Calu3 (cell line): ENCODE data around the gene CCDC127. TPM values are rescaled to one million over a fixed set of nuclear protein-coding genes. Genes with fewer than 3 reads are reported as not detected.
A peak's percentile ranks its signal among the peaks of the same experiment; 100 is the strongest.
"Not testable (repeated sequence)": the region's sequence is repeated elsewhere in the genome, so short reads cannot be mapped to it uniquely, and the experiment has no call there.

ENCODE experiments used
- BruUV-seq: library from RNA; stranded (reverse); fragments of 400-500 nt; replicated peaks from 2 replicates; lab custom pipeline; 2021; lab: Mats Ljungman, UMichigan
- CTCF ChIA-PET: fragments of 300-600 bp; sonication (Branson Sonifier 250); formaldehyde crosslinking; loops from one replicate; lab custom pipeline; 2022; ENCODE audit warnings: antibody characterized with exemption; lab: Charles Lee
- DNase-seq: peaks from one replicate; pipeline ENCODE4 v3.0.0; 2022
- H3K27ac Mint-ChIP-seq: one replicate; pipeline ENCODE4 v1.8.0; 2022; ENCODE audit warnings: mixed read lengths; ENCODE audit not compliant: unreplicated experiment
- H3K27me3 Mint-ChIP-seq: one replicate; pipeline ENCODE4 v1.8.0; 2022; ENCODE audit warnings: mixed read lengths; ENCODE audit not compliant: unreplicated experiment
- H3K36me3 Mint-ChIP-seq: one replicate; pipeline ENCODE4 v1.8.0; 2022; ENCODE audit warnings: mild to moderate bottlenecking, moderate library complexity, mixed read lengths; ENCODE audit not compliant: insufficient read depth, unreplicated experiment
- H3K4me1 Mint-ChIP-seq: one replicate; pipeline ENCODE4 v1.8.0; 2022; ENCODE audit warnings: mild to moderate bottlenecking, low read depth, mixed read lengths; ENCODE audit not compliant: unreplicated experiment
- H3K4me3 Mint-ChIP-seq: one replicate; pipeline ENCODE4 v1.8.0; 2022; ENCODE audit warnings: mild to moderate bottlenecking, low read depth, moderate library complexity, mixed read lengths; ENCODE audit not compliant: unreplicated experiment
- H3K9me3 Mint-ChIP-seq: one replicate; pipeline ENCODE4 v1.8.0; 2022; ENCODE audit warnings: low read depth, mixed read lengths; ENCODE audit not compliant: unreplicated experiment
- intact Hi-C: fragments of 100-400 bp; cut with micrococcal nuclease; formaldehyde crosslinking; loops from one replicate; pipeline ENCODE4 v1.10.0; 2022; ENCODE audit not compliant: unreplicated experiment
- total RNA-seq: library from RNA; stranded (reverse); gene quantifications from 2 replicates; pipeline ENCODE4 v1.2.3, GENCODE V29; 2022
- TF ChIP-seq, protein P1 (sequence below): fragments of 200-600 bp; IDR thresholded peaks from one replicate; pipeline ENCODE4 v1.8.0; 2022; ENCODE audit warnings: antibody characterized with exemption; ENCODE audit not compliant: unreplicated experiment

Gene CCDC127
- total RNA-seq, 1 experiment from 2014 or later, result 7.3 TPM

DNA sequence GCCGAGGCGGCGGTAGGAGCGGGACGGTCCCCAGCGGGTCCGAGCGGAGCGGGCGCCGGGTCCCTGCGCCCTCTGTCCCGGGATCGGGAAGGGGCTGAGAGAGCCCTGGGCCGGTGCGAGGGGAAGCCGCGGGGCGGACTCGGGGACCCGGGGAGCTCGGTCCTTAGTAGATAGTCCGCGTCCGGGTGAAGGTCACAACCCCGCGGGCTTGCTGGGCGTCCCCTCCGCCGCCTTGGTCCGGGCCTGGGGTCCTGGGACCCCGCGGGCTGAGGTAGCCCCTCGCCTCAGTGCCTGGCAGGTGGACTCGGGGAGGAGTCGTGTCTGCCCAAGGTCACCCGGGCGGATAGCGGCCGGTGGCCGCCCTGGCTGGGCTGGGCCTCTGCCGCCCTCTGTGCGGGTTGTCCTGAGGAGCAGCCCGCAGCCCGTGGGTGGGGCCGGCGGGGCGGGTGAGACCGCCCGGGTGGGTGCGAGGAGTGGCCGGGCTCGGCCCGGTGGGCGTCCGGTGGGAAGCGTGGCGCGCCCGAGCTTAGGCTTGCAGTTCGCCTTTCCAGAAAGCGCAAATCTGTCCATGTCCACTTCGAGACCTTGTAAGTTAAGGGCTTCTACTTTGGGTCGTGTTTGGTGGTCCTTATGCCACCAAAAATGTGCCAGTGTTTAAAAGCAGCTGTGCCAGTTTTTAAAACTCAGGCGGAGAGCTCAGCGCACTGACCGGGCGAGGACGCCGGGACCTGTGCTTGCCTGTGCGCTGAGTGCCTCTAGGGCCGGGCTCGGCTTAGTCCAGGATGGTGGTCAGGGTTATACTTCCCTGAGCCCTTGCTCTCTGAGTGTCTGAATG, 721 bp upstream of the CCDC127 start:
- CTCF ChIA-PET, result interaction anchor here (0.5 to 2.7 kb wide), 2 partner anchors 30 to 52 kb away, joined by 6 to 11 read pairs; partner anchors contain the start of gene PDCD6
- no TSS peak for BruUV-seq
- Mint-ChIP-seq H3K27me3 (no peaks in the 10 kb centered on the region), H3K9me3 (no peaks in the 10 kb centered on the region), H3K36me3 (peaks cover 49% of the 10 kb centered on the region), H3K4me1 (peaks cover 37% of the 10 kb centered on the region), H3K4me3 (peak overlapping the region; percentile 78), H3K27ac (peak overlapping the region; percentile 44)
- TF ChIP-seq, protein P1, sequence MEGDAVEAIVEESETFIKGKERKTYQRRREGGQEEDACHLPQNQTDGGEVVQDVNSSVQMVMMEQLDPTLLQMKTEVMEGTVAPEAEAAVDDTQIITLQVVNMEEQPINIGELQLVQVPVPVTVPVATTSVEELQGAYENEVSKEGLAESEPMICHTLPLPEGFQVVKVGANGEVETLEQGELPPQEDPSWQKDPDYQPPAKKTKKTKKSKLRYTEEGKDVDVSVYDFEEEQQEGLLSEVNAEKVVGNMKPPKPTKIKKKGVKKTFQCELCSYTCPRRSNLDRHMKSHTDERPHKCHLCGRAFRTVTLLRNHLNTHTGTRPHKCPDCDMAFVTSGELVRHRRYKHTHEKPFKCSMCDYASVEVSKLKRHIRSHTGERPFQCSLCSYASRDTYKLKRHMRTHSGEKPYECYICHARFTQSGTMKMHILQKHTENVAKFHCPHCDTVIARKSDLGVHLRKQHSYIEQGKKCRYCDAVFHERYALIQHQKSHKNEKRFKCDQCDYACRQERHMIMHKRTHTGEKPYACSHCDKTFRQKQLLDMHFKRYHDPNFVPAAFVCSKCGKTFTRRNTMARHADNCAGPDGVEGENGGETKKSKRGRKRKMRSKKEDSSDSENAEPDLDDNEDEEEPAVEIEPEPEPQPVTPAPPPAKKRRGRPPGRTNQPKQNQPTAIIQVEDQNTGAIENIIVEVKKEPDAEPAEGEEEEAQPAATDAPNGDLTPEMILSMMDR, result no peak
- DNase-seq, result peak; percentile 38
- intact Hi-C loops, result loop anchor here (1.0 kb wide), 1 partner anchor 53 kb away; the partner anchor contains the start of gene PDCD6

DNA sequence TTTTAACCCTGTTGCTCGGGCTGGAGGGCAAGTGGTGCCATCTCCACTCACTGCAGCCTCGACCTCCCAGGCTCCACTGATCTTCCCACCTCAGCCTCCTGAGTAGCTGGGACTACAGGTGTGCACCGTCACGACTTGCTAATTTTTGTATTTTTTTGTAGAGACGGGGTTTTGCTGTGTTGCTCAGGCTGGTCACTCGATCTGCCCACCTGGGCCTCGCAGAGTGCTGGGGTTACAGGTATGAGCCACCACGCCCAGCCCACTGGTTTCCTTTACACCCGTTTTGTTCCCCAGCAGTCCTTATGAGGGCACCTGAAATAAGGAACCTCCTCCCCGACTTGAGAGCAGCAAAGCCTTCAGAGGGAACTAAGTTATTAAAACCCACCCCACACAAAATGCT, 1.9 kb downstream of the CCDC127 start:
- H3K4me3 Mint-ChIP-seq, intact Hi-C loops: not testable (repeated sequence)

DNA sequence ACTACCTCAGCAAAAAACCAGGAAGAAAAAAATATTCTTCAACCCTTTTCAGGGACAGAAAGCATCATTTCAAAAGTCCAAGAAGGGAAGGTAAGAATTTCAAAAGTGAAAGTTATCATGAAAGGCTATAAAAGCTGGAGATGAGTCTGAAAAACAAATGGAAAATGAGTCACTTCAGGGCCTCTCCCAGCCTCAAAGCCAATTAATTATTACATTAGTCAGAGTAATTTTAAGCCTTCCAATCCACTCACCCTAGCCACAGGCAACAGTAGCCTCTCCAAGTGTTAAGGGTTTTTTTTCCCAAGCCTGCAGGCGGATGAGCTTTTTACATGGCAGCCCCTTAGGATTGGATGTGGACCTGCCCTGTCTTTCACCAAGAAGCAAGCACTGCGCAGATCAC, 2.7 kb downstream of the CCDC127 start:
- H3K4me3 Mint-ChIP-seq, BruUV-seq, DNase-seq, H3K27me3 Mint-ChIP-seq, H3K27ac Mint-ChIP-seq, CTCF ChIA-PET, H3K9me3 Mint-ChIP-seq, intact Hi-C loops: not testable (repeated sequence)
- peaks cover 49% of the 10 kb centered on the region for H3K36me3 Mint-ChIP-seq
- H3K4me1 Mint-ChIP-seq, result peaks cover 24% of the 10 kb centered on the region

More for the DNA sequence above, 1.9 kb downstream of the CCDC127 start:
- CTCF ChIA-PET, H3K27me3 Mint-ChIP-seq, H3K9me3 Mint-ChIP-seq, DNase-seq, H3K27ac Mint-ChIP-seq, BruUV-seq: not testable (repeated sequence)
- Mint-ChIP-seq H3K36me3 (peaks cover 49% of the 10 kb centered on the region), H3K4me1 (peaks cover 31% of the 10 kb centered on the region)

DNA sequence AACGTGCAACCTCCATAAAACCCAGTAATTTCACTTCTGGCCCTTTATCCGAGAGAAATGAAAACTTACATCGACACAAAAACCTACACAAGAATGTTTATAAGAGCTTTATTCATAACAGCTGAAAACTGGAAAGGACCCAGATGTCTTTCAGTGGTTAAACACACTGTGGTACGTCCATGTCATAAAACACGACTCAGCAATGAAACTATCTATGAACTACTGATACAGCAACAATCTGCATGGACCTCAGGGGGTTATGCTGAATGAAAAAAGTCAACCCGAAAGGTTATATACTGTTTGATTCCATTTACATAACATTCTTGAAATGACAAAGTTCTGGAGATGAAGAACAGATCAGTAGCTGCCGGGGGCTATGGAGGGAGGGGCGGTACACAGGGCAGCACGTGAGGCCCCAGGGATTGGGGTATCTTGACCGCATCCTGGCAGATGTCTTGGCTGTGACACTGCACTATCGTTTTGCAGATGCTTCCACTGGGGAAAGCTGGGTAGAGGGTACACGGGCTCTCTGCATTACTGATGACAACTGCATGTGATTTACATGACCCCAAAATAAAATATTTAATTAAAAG, 4.1 kb downstream of the CCDC127 start:
- Mint-ChIP-seq H3K27me3 (no peaks in the 10 kb centered on the region), H3K27ac (no peak overlapping the region), H3K4me1 (peaks cover 16% of the 10 kb centered on the region), H3K9me3 (no peaks in the 10 kb centered on the region), H3K36me3 (peaks cover 42% of the 10 kb centered on the region), H3K4me3 (no peak overlapping the region)
- no TSS peak for BruUV-seq
- CTCF ChIA-PET, result no interaction called here
- intact Hi-C loops, result no loop called here
- TF ChIP-seq, protein P1, result no peak
- DNase-seq, result no peak

DNA sequence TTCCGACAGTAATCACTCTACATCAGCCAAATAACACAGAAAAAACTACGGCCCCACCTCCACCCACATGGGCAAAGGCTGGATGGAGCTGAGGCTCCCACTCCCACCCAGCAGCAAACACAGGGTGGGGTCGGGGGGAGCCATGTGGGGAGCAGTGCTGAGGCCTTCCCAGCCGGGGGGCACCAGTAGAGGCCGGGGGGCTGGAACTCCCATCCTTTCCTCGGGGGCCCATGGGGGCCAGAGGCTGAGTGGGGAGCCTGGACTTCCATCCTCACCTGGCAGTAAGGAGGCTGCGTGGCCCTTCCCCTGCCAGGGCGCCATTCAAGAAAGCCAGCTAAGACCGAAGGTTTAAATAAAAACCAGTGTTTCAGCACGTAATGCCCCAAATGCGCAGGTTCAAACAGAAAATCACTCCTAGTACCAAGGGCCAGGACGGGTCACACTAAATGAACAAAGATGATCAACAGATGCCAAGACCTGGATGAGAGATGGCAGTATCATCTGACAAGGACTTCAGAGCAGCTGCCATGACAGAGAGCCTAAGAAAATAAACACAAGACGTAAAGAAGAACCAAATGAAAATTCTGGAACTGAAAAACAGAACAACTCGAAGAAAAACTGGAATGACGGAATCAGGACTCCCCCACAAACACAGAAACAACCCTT, 9.4 kb downstream of the CCDC127 start:
- no peak for DNase-seq
- no peak overlapping the region for H3K27ac Mint-ChIP-seq
- CTCF ChIA-PET, result no interaction called here
- intact Hi-C loops, result no loop called here
- TF ChIP-seq, protein P1, result no peak
- H3K36me3 Mint-ChIP-seq, result peaks cover 4% of the 10 kb centered on the region
- H3K27me3 Mint-ChIP-seq, result no peaks in the 10 kb centered on the region
- no peaks in the 10 kb centered on the region for H3K9me3 Mint-ChIP-seq
- H3K4me3 Mint-ChIP-seq, result no peak overlapping the region
- peaks cover 10% of the 10 kb centered on the region for H3K4me1 Mint-ChIP-seq
- no TSS peak for BruUV-seq
